Measurements from ENCODE around the gene NDC80. TPM values are rescaled to one million over a fixed set of nuclear protein-coding genes. Genes with fewer than 3 reads are reported as not detected.

NDC80 gene
- total and polyA plus RNA-seq, 9 of the 15 experiments (the other 6 are each of a cell fraction or from before 2014, with no cell fraction given): 65.2 to 97.9 (median 83.3) TPM

GRCh38 chr18:2564373-2564772 is 7.0 kb upstream of the NDC80 start:
- CTCF ChIA-PET (ENCODE audit: low intra/inter-chr PET ratio): no interaction called here
- ATAC-seq: no peak
- TF ChIP-seq NR2C1 (IDR thresholded peaks at IDR 0.05) (no peak), NR2C1 (tag; IDR thresholded peaks at IDR 0.05) (no peak), SMARCC2 (IDR thresholded peaks at IDR 0.05; ENCODE audit: low read depth) (no peak), ZNF134 (CRISPR knock-in tag; conservative IDR thresholded peaks at IDR 0.05) (no peak), ARID3A (IDR thresholded peaks at IDR 0.05; ENCODE audit: borderline replicate concordance, low read depth, low read length) (no peak), BRF2 (IDR thresholded peaks at IDR 0.05; ENCODE audit: borderline replicate concordance, insufficient read depth, insufficient read length) (no peak), POLR2A (conservative IDR thresholded peaks at IDR 0.05) (no peak), NFATC3 (IDR thresholded peaks at IDR 0.05) (no peak), TAL1 (IDR thresholded peaks at IDR 0.05) (no peak), ZBTB43 (CRISPR knock-in tag; IDR thresholded peaks at IDR 0.05) (no peak), TRIM25 (IDR thresholded peaks at IDR 0.05; ENCODE audit: borderline replicate concordance) (no peak), HMGXB4 (CRISPR knock-in tag; IDR thresholded peaks at IDR 0.05) (no peak), CTCFL (IDR thresholded peaks at IDR 0.05; ENCODE audit: borderline replicate concordance, insufficient read depth, low read depth, low read length, poor library complexity, severe bottlenecking) (no peak)

More at GRCh38 chr18:2564373-2564772, 7.0 kb upstream of the NDC80 start:
- Histone ChIP-seq H3K36me3 (ENCODE audit: control insufficient read depth, insufficient read depth, low read length) (peaks cover 31% of the 10 kb centered on the region), H3K27me3 (ENCODE audit: control insufficient read depth in 2 of 2, insufficient read depth in 2 of 2, low read length in 2 of 2) (no peaks in the 10 kb centered on the region), H4K20me1 (replicated peaks; ENCODE audit: control insufficient read depth, insufficient read depth, low read length) (no peaks in the 10 kb centered on the region), H3K9ac (ENCODE audit: insufficient read depth in 1 of 2, low read depth in 2 of 2, low read length in 2 of 2) (no peak overlapping the region), H3K9me3 (replicated peaks; ENCODE audit: control insufficient read depth, insufficient read depth, low read depth, low read length) (no peaks in the 10 kb centered on the region), H2AFZ (ENCODE audit: low read depth, low read length) (no peak overlapping the region), H3K9me1 (ENCODE audit: control insufficient read depth, insufficient read depth, low read length) (no peaks in the 10 kb centered on the region), H3K4me3 (no peak overlapping the region), H3K27ac (ENCODE audit: extremely low read depth, low read depth, low read length) (no peak overlapping the region), H3K4me2 (ENCODE audit: insufficient read depth, low read length) (no peak overlapping the region), H3K4me1 (replicated peaks in 1 of 2; ENCODE audit: control insufficient read depth in 2 of 2, insufficient read depth in 2 of 2, low read length in 2 of 2) (peaks cover 7% of the 10 kb centered on the region in 2 experiments; a peak in 3 of 5 replicates), H3K79me2 (ENCODE audit: control insufficient read depth, insufficient read depth, low read length) (peaks cover 19% of the 10 kb centered on the region)
- FAIRE-seq (no peak), DNase-seq (ENCODE audit: extremely low read depth in 1 of 4, low spot score in 3 of 4) (no peak)
- BruUV-seq (replicated peaks): no TSS peak
- intact Hi-C loops (cut with micrococcal nuclease) (no loop called here), in situ Hi-C loops (cut with MboI) (no loop called here)
- WGBS (ENCODE audit: insufficient coverage, low coverage, missing lambda C conversion rate): 100% methylated on average over 1 of the region's 1 CpG
- POLR2A ChIA-PET: interaction anchor here (1.2 to 1.8 kb wide), 2 partner anchors 8 kb away, joined by 4 to 5 read pairs; no protein-coding TSS in a partner anchor

Measured in K562 (cell line).